Measurements from ENCODE around the gene TMEM88. TPM values are rescaled to one million over a fixed set of nuclear protein-coding genes. Genes with fewer than 3 reads are reported as not detected.

The TMEM88 gene
- total RNA-seq, 1 donor from 2014 or later = 7.1 TPM

DNA sequence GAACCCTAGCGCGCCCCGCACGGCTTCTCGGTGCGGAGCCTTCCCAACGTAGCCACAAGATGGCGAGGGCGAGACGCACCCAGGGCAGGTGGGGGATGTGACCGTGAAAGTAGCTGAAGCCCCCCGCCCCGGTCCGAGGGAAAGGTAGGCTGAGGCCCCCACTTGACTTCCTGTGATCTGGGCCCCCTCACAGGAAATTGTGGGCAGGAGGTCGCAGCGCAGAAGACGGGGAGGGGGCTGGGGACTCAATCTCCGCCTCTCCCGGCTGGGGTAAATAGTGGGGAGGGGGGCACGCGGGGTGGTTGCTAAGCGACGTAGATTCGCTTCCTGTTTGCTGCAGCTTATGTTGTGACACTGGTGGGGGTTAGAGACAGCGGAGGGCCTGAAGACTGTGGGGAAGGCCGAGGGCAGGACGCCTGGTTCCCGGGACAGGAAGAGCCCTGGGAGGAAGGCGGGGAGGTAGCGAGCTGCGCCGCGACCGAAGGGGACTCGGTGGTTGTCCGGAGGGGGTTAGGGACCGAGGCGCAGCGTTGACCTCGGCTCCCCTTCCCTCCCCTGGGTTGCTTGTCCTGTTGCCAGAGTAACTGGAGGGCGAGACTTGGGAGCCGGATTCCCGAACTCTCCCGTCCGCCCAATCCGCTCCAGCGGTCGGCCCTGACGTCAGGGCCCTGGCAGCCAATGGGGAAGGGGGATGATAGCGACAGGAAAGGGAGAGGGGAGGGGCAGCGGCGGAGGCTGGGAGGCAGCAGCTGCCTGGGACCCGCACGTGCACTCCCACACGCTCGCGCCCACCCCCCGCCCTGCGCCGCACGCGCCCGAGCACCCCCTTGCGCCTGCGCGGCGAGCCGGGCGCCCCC is 19.7 kb upstream of the TMEM88 start:
- peaks cover 53% of the 10 kb centered on the region for H3K4me1 Mint-ChIP-seq

DNA sequence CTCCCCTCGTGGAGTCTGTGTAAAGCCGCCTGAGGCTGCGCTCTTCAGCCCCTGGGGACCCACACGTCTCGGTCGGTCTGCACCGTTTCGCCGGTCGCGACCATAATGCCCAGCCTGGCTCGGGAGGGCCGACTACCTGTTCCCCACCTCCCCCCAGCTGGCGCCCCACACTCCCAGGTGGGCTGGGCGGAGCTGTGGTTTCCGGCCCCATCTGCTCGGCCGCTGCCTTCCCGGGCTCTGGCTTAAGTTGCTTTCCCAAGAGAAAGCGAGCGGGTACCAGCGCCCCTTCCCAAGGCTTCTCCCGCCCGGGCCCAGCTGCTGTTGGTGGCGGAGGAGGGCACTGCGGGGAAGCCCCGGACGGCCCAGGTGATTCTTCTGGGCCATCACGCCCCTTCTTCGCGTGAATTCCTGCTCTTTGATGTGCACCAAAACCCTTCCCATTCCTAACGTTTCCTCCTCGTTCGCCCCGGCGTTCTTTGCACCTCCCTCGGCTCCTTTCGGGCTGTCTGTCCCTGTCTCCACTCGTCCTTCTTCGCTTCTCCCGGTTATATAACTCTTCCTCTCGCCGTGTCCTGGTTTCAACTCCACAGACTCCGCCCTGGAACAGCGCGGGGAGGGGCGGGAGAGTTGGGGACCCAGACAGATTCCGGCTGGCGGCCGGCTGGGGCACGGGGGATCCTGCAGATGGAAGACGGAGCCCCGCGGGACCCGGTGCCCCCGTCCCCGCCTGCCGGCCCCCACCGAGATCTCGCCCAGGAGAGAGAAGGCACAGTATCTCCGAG is 18.9 kb upstream of the TMEM88 start:
- intact Hi-C loops (cut with micrococcal nuclease) = loop anchor here (1.0 to 2.0 kb wide), 4 partner anchors 8 to 583 kb away; partner anchors contain the start of genes ELP5 and TP53
- Mint-ChIP-seq H3K9me3 (no peaks in the 10 kb centered on the region), H3K36me3 (ENCODE audit: low read depth) (peaks cover 11% of the 10 kb centered on the region), H3K27me3 (peaks cover 8% of the 10 kb centered on the region), H3K4me1 (peaks cover 61% of the 10 kb centered on the region), H3K27ac (peak overlapping the region; percentile 87), H3K4me3 (peak overlapping the region; percentile 86)
- no peak for DNase-seq
- TF ChIP-seq, protein P1, sequence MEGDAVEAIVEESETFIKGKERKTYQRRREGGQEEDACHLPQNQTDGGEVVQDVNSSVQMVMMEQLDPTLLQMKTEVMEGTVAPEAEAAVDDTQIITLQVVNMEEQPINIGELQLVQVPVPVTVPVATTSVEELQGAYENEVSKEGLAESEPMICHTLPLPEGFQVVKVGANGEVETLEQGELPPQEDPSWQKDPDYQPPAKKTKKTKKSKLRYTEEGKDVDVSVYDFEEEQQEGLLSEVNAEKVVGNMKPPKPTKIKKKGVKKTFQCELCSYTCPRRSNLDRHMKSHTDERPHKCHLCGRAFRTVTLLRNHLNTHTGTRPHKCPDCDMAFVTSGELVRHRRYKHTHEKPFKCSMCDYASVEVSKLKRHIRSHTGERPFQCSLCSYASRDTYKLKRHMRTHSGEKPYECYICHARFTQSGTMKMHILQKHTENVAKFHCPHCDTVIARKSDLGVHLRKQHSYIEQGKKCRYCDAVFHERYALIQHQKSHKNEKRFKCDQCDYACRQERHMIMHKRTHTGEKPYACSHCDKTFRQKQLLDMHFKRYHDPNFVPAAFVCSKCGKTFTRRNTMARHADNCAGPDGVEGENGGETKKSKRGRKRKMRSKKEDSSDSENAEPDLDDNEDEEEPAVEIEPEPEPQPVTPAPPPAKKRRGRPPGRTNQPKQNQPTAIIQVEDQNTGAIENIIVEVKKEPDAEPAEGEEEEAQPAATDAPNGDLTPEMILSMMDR (IDR thresholded peaks at IDR 0.05) = no peak
- ChIA-PET CTCF (interaction anchor here (0.7 to 3.2 kb wide), 10 partner anchors 10 to 154 kb away, joined by 3 to 35 read pairs (median 7); partner anchors contain the start of genes CYB5D1 and NAA38), POLR2A (interaction anchor here (0.8 to 6.1 kb wide), 12 partner anchors 8 to 459 kb away, joined by 3 to 136 read pairs (median 7); partner anchors contain the start of genes CNTROB, CTC1, CYB5D1 and NAA38)
- ATAC-seq (ENCODE audit: low read depth) = no peak

More for the DNA sequence above, 19.7 kb upstream of the TMEM88 start:
- POLR2A ChIA-PET = interaction anchor here (0.6 to 6.1 kb wide), 16 partner anchors 9 to 526 kb away, joined by 3 to 136 read pairs (median 6); partner anchors contain the start of genes CNTROB, CTC1, CYB5D1 and NAA38
- Mint-ChIP-seq H3K4me3 (peak overlapping the region; percentile 97), H3K27ac (peak overlapping the region; percentile 94), H3K36me3 (ENCODE audit: low read depth) (peaks cover 11% of the 10 kb centered on the region), H3K27me3 (peaks cover 14% of the 10 kb centered on the region), H3K9me3 (no peaks in the 10 kb centered on the region)
- intact Hi-C loops (cut with micrococcal nuclease) = loop anchor here (1.0 to 2.0 kb wide), 8 partner anchors 9 to 582 kb away; partner anchors contain the start of genes ELP5, NAA38 and TP53
- CTCF ChIA-PET = interaction anchor here (0.6 to 3.2 kb wide), 16 partner anchors 8 to 155 kb away, joined by 3 to 35 read pairs (median 5); partner anchors contain the start of genes CYB5D1 and NAA38
- ATAC-seq (ENCODE audit: low read depth) (peak; percentile 47), DNase-seq (peak; percentile 79)
- TF ChIP-seq, protein P1 (IDR thresholded peaks at IDR 0.05) = no peak

DNA sequence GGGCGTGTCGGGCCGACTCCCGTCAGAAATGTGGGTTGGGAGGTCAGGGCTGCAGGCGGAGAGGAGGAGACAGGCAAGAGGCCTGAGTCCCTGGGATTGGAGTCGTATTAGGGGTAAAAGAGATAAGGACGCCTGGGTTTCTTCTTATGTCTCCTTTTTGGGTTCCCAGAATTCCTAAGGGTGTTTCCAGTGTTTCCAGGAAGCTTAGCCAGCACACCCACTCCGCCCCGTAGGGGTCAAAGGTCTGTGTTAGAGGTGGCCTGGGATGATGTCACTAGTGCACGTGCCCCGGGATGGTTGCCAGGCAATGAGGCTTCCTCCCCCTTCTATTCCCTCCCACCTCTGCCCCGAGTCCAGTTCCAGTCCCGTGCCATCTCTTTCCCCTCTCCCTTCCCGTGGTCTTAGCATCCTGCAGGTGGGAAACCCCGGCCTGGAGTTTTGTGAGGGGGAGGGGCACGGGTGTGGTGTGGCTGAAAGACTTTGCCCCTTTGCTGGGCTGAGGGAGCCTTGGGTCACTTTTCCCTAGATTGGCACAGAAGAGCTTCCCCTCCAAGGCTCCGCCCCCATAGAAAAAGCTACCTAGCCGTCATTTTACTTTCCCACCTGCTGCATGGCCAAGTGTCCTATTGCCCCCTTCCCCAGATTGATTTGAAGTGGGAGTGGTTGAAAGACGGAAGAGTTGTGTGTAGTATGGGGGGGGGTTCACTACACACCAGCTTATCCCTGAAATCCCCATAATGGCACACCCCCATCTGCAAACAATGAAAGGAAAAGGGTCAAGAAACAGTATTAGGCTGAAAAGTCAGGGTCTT is 18.1 kb upstream of the TMEM88 start:
- peak overlapping the region; percentile 87 for H3K27ac Mint-ChIP-seq
- peaks cover 5% of the 10 kb centered on the region for H3K27me3 Mint-ChIP-seq
- intact Hi-C loops (cut with micrococcal nuclease) = no loop called here
- peaks cover 11% of the 10 kb centered on the region for H3K36me3 Mint-ChIP-seq (ENCODE audit: low read depth)
- H3K4me1 Mint-ChIP-seq = peaks cover 66% of the 10 kb centered on the region
- H3K4me3 Mint-ChIP-seq = peak overlapping the region; percentile 86
- TF ChIP-seq, protein P1 (IDR thresholded peaks at IDR 0.05) = no peak
- DNase-seq = no peak
- ATAC-seq (ENCODE audit: low read depth) = no peak
- CTCF ChIA-PET = interaction anchor here (0.7 kb wide), 1 partner anchor 92 kb away, joined by 3 read pairs; no protein-coding TSS in a partner anchor
- POLR2A ChIA-PET = interaction anchor here (0.8 to 6.1 kb wide), 6 partner anchors 8 to 411 kb away, joined by 3 to 74 read pairs (median 16); partner anchors contain the start of genes CTC1, CYB5D1, NAA38 and TMEM88
- no peaks in the 10 kb centered on the region for H3K9me3 Mint-ChIP-seq

DNA sequence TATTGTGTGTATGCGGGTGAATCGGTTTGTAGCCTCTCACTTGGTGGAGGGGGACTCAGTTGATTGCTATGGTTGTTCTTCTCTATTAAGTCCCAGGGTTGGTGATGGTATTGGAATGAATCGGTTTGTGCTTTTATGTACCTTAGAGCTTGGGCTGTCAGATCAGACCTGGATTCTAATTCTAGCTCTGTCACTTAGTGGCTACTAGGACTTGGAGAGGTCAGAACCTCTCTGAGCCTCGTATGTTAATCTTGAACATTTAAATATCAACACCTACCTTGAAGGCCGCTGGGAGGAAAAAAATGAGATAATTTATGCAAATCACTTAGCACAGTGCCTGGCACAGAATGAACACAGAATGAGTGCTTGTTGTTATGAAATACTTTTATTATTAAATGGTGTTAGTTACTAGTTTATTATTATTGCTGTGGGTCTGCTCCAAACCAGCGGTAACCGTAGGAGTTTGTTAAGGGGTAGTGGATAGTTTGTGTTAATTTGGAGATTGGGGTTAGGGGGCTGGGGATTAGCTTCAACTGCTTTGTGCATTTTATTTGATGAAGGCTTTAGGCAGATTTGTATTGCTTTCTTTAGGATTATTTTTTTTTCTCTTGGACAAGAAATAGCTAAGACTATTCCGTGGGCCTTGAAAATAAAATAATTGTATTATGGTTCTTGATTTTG is 17.3 kb upstream of the TMEM88 start:
- peak overlapping the region; percentile 87 for H3K27ac Mint-ChIP-seq
- ATAC-seq (ENCODE audit: low read depth) = no peak
- intact Hi-C loops (cut with micrococcal nuclease) = no loop called here
- H3K9me3 Mint-ChIP-seq = no peaks in the 10 kb centered on the region
- H3K4me1 Mint-ChIP-seq = peaks cover 69% of the 10 kb centered on the region
- CTCF ChIA-PET = interaction anchor here (1.0 to 1.2 kb wide), 2 partner anchors 94 to 151 kb away, joined by 3 to 4 read pairs; no protein-coding TSS in a partner anchor
- peaks cover 11% of the 10 kb centered on the region for H3K36me3 Mint-ChIP-seq (ENCODE audit: low read depth)
- DNase-seq = no peak
- POLR2A ChIA-PET = interaction anchor here (1.1 to 6.1 kb wide), 4 partner anchors 13 to 151 kb away, joined by 3 to 74 read pairs (median 16); partner anchors contain the start of genes CYB5D1, NAA38, TMEM88 and TP53
- TF ChIP-seq, protein P1 (IDR thresholded peaks at IDR 0.05) = no peak
- H3K27me3 Mint-ChIP-seq = peaks cover under 1% of the 10 kb centered on the region
- H3K4me3 Mint-ChIP-seq = peak overlapping the region; percentile 86

Data from activated B cell treated with CpG ODN at 0.5 μM for 24 hours (primary cell).